Raji (cell line): ENCODE data around the gene CDCP1.

Experiments used
- POLR2A ChIP-seq: IDR thresholded peaks from 2 replicates; pipeline ENCODE4 v1.6.1; 2011; ENCODE audit warnings: low read depth, low read length, control low read depth; ENCODE audit not compliant: insufficient read depth

CDCP1 gene

GRCh38 chr3:45145681-45146614 lies at the start of gene CDCP1:
Gene CDCP1 (minus strand): TSS chr3:45146378. CDS start chr3:45146287, 91 bp downstream.
- no peak for TF ChIP-seq POLR2A

- TF ChIP-seq POLR2A, result no peak
Measured at GRCh38 chr3:45194791-45195190, 48.6 kb upstream of the CDCP1 start.

GRCh38 chr3:45191924-45192417 lies 45.8 kb upstream of the CDCP1 start:
- no peak for TF ChIP-seq POLR2A

DNA sequence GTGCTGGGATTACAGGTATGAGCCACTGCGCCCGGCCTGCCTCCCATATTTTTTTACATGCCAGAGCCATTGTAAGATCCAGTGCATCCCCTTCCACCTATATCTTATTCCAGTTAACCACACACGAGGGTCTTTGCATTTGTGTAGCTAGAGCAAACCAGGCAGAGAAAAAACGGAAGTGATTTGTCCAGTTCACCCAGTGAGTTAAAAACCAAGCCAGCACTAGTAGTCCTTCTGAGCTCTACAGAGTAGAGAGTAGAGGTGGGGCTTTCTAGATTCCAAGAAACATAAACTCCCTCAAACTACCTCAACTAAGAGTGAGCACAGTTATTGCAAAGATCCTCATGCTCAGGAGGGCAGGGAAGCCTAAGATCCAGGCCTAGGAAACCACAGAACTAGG lies 45.2 kb upstream of the CDCP1 start:
- TF ChIP-seq POLR2A, result no peak

- no peak for TF ChIP-seq POLR2A
Measured at GRCh38 chr3:45188719-45189659, 42.8 kb upstream of the CDCP1 start.

DNA sequence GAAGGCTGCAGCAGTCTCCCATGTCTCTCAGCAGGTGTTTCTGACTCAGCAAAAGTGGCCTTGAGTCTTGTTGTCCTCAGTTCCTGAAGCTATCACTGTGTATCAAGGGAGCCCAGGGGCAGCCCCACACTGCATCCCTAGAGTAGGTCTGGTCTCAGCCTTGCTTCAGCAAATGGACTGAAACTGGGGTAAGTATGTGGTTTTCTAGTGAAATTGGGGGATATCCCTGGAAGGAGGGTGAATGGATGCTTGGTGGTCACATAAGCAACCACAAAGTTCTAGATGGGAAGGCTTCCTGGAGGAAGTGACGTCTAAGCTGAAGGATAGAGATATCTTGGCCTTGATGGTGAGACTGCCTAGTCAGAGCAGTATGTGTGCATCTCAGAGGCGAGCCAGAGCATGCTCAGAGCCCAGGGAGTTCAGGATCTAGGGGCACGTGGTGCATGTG lies 41.5 kb upstream of the CDCP1 start:
- TF ChIP-seq POLR2A, result no peak

DNA sequence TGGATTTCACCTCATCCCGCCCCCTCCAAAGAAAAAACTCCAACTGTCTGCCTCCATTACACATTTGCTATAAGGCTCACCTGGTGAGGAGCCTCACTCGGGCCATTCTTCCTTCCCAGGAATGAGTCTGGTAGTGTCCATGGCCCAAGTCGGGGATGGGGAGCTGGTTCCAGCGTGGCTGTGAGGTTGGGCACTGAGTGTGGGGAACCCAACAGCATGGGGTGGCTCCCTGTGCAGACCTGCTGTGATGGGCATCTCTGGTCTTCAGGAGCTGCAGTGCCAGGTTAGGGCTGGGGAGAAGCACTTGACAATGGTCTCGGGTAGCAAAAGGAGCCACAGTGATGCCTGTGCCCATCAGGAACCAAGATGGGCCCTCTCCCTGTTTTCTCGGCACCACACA lies 40.7 kb upstream of the CDCP1 start:
- TF ChIP-seq POLR2A, result no peak

GRCh38 chr3:45185461-45185860 lies 39.3 kb upstream of the CDCP1 start:
- no peak for TF ChIP-seq POLR2A

DNA sequence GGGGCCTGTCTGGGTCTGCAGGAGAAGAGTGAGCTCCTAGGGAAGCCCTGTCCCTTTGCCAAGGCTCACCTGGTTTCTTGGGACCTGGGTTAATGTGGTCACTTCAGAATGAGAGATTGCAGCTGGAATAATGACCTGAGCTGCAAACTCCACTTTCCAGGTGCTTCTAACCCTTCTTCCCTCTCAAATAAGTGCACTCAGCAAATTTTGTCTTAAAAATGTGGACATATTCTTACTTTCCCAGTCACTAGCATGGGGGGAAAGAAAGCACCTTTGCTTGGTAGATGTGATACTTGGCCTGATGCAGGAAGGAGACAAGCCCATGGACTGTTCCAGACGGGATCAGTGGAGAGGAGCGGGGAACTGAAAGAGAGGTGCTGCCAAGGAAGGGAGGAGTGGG lies 38.9 kb upstream of the CDCP1 start:
- no peak for TF ChIP-seq POLR2A

GRCh38 chr3:45183872-45184262 lies 37.7 kb upstream of the CDCP1 start:
- TF ChIP-seq POLR2A, result no peak

DNA sequence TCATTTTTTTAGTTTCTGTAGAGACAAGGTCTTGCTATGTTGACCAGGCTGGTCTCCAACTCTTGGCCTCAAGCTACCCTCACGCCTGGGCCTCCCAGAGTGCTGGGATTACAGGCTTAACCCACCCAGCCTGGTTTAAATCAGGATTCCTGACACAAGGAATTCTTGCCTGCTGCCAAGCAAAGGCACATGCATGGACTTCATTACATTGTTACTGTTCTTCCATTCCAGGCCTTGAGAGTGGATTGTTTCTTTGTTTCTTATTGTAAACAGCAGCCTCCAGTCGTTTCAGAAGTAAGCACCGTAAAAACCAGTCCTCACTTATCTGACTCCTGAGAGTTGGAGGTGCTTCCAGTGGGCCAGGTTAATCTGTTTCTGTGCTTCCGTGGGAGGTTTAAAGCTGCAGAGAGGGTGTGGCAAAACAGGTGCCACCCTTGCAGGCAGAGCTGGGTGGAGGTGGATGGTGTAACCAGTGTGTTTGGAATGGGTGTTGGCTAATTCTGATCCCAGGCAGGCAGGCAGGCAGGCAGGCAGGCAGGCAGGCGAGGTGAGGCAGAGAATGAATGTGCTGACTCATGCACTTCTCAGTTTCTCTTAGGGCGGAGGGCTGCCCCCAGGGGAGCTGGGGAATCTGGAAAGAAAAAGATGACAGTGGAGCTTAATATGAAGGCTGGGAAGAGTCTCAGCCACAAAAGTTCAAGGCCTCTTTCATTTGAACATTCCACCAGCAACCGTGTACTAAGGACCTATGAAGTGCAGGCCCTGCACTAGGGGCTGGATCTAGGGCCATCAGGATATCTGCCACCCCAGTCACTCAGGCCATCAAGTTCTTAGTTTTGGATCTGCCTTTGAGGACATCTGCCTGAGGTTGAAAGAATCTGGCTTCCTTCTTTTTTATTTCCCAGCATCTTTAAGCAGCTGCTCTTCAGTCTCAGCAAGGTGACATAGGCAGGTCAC lies 37.0 kb upstream of the CDCP1 start:
- TF ChIP-seq POLR2A, result no peak

- no peak for TF ChIP-seq POLR2A
Measured at GRCh38 chr3:45181496-45181895, 35.3 kb upstream of the CDCP1 start.

DNA sequence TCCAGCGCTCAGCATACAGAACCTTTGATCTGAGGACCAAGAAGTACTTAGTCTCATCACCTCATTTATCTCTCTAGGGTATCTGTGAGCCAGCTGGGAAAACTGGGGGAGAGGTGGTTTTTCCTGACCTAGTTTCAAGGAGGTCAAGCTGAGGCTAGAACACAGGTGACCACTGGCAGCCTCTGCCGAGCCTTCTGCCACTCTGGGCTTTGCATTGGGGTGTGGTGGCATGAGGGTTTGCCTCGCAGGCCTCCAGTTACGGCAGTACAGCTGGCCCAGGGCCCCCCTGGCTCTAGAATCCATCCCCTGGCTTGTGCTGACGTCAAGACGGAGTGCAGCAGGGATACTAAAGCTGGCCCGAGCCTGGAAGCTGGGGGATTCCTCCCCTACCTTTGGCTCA lies 34.7 kb upstream of the CDCP1 start:
- TF ChIP-seq POLR2A, result no peak

- no peak for TF ChIP-seq POLR2A
Measured at GRCh38 chr3:45180051-45180450, 33.9 kb upstream of the CDCP1 start.

GRCh38 chr3:45179163-45179562 lies 33.0 kb upstream of the CDCP1 start:
- no peak for TF ChIP-seq POLR2A
